ENCODE data around the gene ZNF143. TPM values are rescaled to one million over a fixed set of nuclear protein-coding genes. Genes with fewer than 3 reads are reported as not detected.

The ZNF143 gene
- total RNA-seq, 1 donor from 2014 or later, result 19.2 TPM

- Histone ChIP-seq H3K4me3 (ENCODE audit: low read depth, low read length) (no peak overlapping the region), H3K27me3 (ENCODE audit: control insufficient read depth, insufficient read depth, low read length) (no peaks in the 10 kb centered on the region), H3K36me3 (ENCODE audit: control insufficient read depth, insufficient read depth, low read length) (no peaks in the 10 kb centered on the region)
- DNase-seq (ENCODE audit: low read depth), result no peak
- TF ChIP-seq, protein P1, sequence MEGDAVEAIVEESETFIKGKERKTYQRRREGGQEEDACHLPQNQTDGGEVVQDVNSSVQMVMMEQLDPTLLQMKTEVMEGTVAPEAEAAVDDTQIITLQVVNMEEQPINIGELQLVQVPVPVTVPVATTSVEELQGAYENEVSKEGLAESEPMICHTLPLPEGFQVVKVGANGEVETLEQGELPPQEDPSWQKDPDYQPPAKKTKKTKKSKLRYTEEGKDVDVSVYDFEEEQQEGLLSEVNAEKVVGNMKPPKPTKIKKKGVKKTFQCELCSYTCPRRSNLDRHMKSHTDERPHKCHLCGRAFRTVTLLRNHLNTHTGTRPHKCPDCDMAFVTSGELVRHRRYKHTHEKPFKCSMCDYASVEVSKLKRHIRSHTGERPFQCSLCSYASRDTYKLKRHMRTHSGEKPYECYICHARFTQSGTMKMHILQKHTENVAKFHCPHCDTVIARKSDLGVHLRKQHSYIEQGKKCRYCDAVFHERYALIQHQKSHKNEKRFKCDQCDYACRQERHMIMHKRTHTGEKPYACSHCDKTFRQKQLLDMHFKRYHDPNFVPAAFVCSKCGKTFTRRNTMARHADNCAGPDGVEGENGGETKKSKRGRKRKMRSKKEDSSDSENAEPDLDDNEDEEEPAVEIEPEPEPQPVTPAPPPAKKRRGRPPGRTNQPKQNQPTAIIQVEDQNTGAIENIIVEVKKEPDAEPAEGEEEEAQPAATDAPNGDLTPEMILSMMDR (IDR thresholded peaks at IDR 0.05; ENCODE audit: insufficient read depth, low read length, poor library complexity, severe bottlenecking), result no peak
These were observed 101.9 kb downstream of the ZNF143 start for GRCh38 chr11:9562716-9563115.

- no peaks in the 10 kb centered on the region for H3K27me3 ChIP-seq (ENCODE audit: control insufficient read depth, insufficient read depth, low read length)
- no peak overlapping the region for H3K4me3 ChIP-seq (ENCODE audit: low read depth, low read length)
- no peak for DNase-seq (ENCODE audit: low read depth)
- TF ChIP-seq, protein P1 (IDR thresholded peaks at IDR 0.05; ENCODE audit: insufficient read depth, low read length, poor library complexity, severe bottlenecking), result no peak
- H3K36me3 ChIP-seq (ENCODE audit: control insufficient read depth, insufficient read depth, low read length), result no peaks in the 10 kb centered on the region
These were observed 102.5 kb downstream of the ZNF143 start for GRCh38 chr11:9563196-9563730.

DNA sequence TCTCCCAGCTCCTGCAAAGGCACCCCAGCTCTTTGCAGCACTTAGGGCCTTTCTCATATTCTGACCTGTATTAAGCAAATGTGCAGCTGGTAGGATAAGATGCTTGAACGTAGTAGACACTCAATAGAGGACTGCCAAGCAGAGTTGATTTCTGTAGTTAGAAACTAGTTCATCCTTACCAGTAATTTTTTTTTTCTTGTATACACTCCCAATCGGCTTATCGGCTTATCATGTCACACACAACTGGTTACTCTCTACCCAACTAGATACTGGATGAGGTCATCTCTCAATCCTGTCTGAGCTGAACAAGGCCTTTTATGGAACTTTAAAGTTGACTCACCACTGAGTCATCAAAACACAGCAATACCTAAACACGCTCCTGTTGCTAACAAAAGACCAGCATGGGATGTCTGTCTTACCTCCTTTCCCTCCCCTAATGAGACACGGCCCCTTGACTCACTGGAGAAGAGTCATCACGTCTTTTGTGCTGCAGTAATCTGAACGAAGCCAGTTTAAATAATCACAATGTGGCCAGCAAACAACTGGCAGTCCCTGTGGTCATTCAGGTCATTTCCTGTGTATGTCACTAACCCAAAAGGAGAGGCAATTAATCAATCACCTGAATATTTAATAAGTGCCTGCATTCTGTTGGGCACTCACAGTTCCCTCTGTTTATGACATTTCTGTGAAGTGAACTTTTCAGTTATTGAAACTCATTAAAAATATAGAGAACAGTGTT lies 105.2 kb downstream of the ZNF143 start:
- H3K27me3 ChIP-seq (ENCODE audit: control insufficient read depth, insufficient read depth, low read length), result no peaks in the 10 kb centered on the region
- no peak overlapping the region for H3K4me3 ChIP-seq (ENCODE audit: low read depth, low read length)
- TF ChIP-seq, protein P1 (IDR thresholded peaks at IDR 0.05; ENCODE audit: insufficient read depth, low read length, poor library complexity, severe bottlenecking), result no peak
- peak; percentile 100 for DNase-seq (ENCODE audit: low read depth)
- no peaks in the 10 kb centered on the region for H3K36me3 ChIP-seq (ENCODE audit: control insufficient read depth, insufficient read depth, low read length)

- no peaks in the 10 kb centered on the region for H3K36me3 ChIP-seq (ENCODE audit: control insufficient read depth, insufficient read depth, low read length)
- DNase-seq (ENCODE audit: low read depth), result no peak
- no peak overlapping the region for H3K4me3 ChIP-seq (ENCODE audit: low read depth, low read length)
- TF ChIP-seq, protein P1 (IDR thresholded peaks at IDR 0.05; ENCODE audit: insufficient read depth, low read length, poor library complexity, severe bottlenecking), result no peak
- no peaks in the 10 kb centered on the region for H3K27me3 ChIP-seq (ENCODE audit: control insufficient read depth, insufficient read depth, low read length)
These were observed 105.8 kb downstream of the ZNF143 start for GRCh38 chr11:9566561-9567063.

- no peaks in the 10 kb centered on the region for H3K36me3 ChIP-seq (ENCODE audit: control insufficient read depth, insufficient read depth, low read length)
- DNase-seq (ENCODE audit: low read depth), result no peak
- H3K4me3 ChIP-seq (ENCODE audit: low read depth, low read length), result no peak overlapping the region
- H3K27me3 ChIP-seq (ENCODE audit: control insufficient read depth, insufficient read depth, low read length), result no peaks in the 10 kb centered on the region
- TF ChIP-seq, protein P1 (IDR thresholded peaks at IDR 0.05; ENCODE audit: insufficient read depth, low read length, poor library complexity, severe bottlenecking), result no peak
These were observed 106.6 kb downstream of the ZNF143 start for GRCh38 chr11:9567401-9567800.
